KOPT-K1 (cell line): ENCODE results near the gene ADAP1.
"Not testable (repeated sequence)": the region's sequence is repeated elsewhere in the genome, so short reads cannot be mapped to it uniquely, and the experiment has no call there.

Experiments
- H3K27ac ChIP-seq: fragments of 200-600 bp; sonication (generic); 2 replicates; pipeline ENCODE4 v1.5.1; 2016; ENCODE audit warnings: antibody characterized with exemption, mild to moderate bottlenecking, low read depth, low read length; ENCODE audit not compliant: poor library complexity, severe bottlenecking
- H3K36me3 ChIP-seq: fragments of 200-600 bp; sonication (generic); 2 replicates; pipeline ENCODE4 v1.5.1; 2017; ENCODE audit warnings: antibody characterized with exemption, mild to moderate bottlenecking, low read length, moderate library complexity; ENCODE audit not compliant: insufficient read depth
- H3K9me3 ChIP-seq: fragments of 200-600 bp; sonication (generic); 2 replicates; pipeline ENCODE4 v1.5.1; 2017; ENCODE audit warnings: antibody characterized with exemption, low read length, mild to moderate bottlenecking; ENCODE audit not compliant: insufficient read depth, poor library complexity, severe bottlenecking

The ADAP1 gene

GRCh38 chr7:959740-960139 is 5.3 kb upstream of the ADAP1 start:
- H3K36me3 ChIP-seq, H3K27ac ChIP-seq, H3K9me3 ChIP-seq: not testable (repeated sequence)

- Histone ChIP-seq H3K27ac (no peak overlapping the region), H3K36me3 (no peaks in the 10 kb centered on the region)
Measured at GRCh38 chr7:959271-959670, 4.8 kb upstream of the ADAP1 start.

GRCh38 chr7:958221-959200 is 4.0 kb upstream of the ADAP1 start:
- no peaks in the 10 kb centered on the region for H3K9me3 ChIP-seq
- no peaks in the 10 kb centered on the region for H3K36me3 ChIP-seq
- no peak overlapping the region for H3K27ac ChIP-seq

More at GRCh38 chr7:959271-959670, 4.8 kb upstream of the ADAP1 start:
- no peaks in the 10 kb centered on the region for H3K9me3 ChIP-seq

GRCh38 chr7:957418-958220 is 3.1 kb upstream of the ADAP1 start:
- H3K36me3 ChIP-seq: no peaks in the 10 kb centered on the region
- H3K9me3 ChIP-seq: no peaks in the 10 kb centered on the region
- no peak overlapping the region for H3K27ac ChIP-seq

GRCh38 chr7:956031-956430 is 1.6 kb upstream of the ADAP1 start:
- no peaks in the 10 kb centered on the region for H3K36me3 ChIP-seq
- H3K9me3 ChIP-seq: no peaks in the 10 kb centered on the region
- no peak overlapping the region for H3K27ac ChIP-seq

GRCh38 chr7:953547-954327 is 743 bp downstream of the ADAP1 start:
- Histone ChIP-seq H3K36me3 (no peaks in the 10 kb centered on the region), H3K9me3 (no peaks in the 10 kb centered on the region), H3K27ac (no peak overlapping the region)

- no peak overlapping the region for H3K27ac ChIP-seq
- H3K9me3 ChIP-seq: no peaks in the 10 kb centered on the region
- H3K36me3 ChIP-seq: no peaks in the 10 kb centered on the region
Measured at GRCh38 chr7:952548-953441, 1.7 kb downstream of the ADAP1 start.

- H3K9me3 ChIP-seq: no peaks in the 10 kb centered on the region
- H3K36me3 ChIP-seq: no peaks in the 10 kb centered on the region
- no peak overlapping the region for H3K27ac ChIP-seq
Measured at GRCh38 chr7:951881-952547, 2.5 kb downstream of the ADAP1 start.

GRCh38 chr7:949021-949934 is 5.2 kb downstream of the ADAP1 start:
- no peak overlapping the region for H3K27ac ChIP-seq
- H3K9me3 ChIP-seq: no peaks in the 10 kb centered on the region
- no peaks in the 10 kb centered on the region for H3K36me3 ChIP-seq

- H3K36me3 ChIP-seq: no peaks in the 10 kb centered on the region
- no peak overlapping the region for H3K27ac ChIP-seq
Measured at GRCh38 chr7:947391-948210, 6.9 kb downstream of the ADAP1 start.

GRCh38 chr7:946256-946996 is 8.1 kb downstream of the ADAP1 start:
- Histone ChIP-seq H3K9me3 (no peaks in the 10 kb centered on the region), H3K27ac (no peak overlapping the region), H3K36me3 (no peaks in the 10 kb centered on the region)

More at GRCh38 chr7:947391-948210, 6.9 kb downstream of the ADAP1 start:
- H3K9me3 ChIP-seq: no peaks in the 10 kb centered on the region
